ENCODE results near the gene NEIL1.
"Not testable (repeated sequence)": the region's sequence is repeated elsewhere in the genome, so short reads cannot be mapped to it uniquely, and the experiment has no call there.

Gene NEIL1

GRCh38 chr15:75347222-75348033, 589 bp downstream of the NEIL1 start:
- H3K4me3 ChIP-seq (ENCODE audit: low read depth, low read length), result no peak overlapping the region
- DNase-seq (ENCODE audit: low read depth), result no peak
- TF ChIP-seq CTCF (IDR thresholded peaks at IDR 0.05; ENCODE audit: low read depth, low read length) (no peak), POLR2A (IDR thresholded peaks at IDR 0.05; ENCODE audit: extremely low read depth, insufficient read length) (no peak), MYC (IDR thresholded peaks at IDR 0.05; ENCODE audit: low read depth, low read length) (no peak)
- TF ChIP-seq, protein P1, sequence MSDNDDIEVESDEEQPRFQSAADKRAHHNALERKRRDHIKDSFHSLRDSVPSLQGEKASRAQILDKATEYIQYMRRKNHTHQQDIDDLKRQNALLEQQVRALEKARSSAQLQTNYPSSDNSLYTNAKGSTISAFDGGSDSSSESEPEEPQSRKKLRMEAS (IDR thresholded peaks at IDR 0.05; ENCODE audit: low read depth, low read length), result no peak

- no peak overlapping the region for H3K4me3 ChIP-seq (ENCODE audit: low read depth, low read length)
- DNase-seq (ENCODE audit: low read depth), result no peak
- TF ChIP-seq, protein P1 (IDR thresholded peaks at IDR 0.05; ENCODE audit: low read depth, low read length), result no peak
- TF ChIP-seq CTCF (IDR thresholded peaks at IDR 0.05; ENCODE audit: low read depth, low read length), result no peak
- no peak for TF ChIP-seq MYC (IDR thresholded peaks at IDR 0.05; ENCODE audit: low read depth, low read length)
- no peak for TF ChIP-seq POLR2A (IDR thresholded peaks at IDR 0.05; ENCODE audit: extremely low read depth, insufficient read length)
Measured at GRCh38 chr15:75348034-75348561, 1.3 kb downstream of the NEIL1 start.

DNA sequence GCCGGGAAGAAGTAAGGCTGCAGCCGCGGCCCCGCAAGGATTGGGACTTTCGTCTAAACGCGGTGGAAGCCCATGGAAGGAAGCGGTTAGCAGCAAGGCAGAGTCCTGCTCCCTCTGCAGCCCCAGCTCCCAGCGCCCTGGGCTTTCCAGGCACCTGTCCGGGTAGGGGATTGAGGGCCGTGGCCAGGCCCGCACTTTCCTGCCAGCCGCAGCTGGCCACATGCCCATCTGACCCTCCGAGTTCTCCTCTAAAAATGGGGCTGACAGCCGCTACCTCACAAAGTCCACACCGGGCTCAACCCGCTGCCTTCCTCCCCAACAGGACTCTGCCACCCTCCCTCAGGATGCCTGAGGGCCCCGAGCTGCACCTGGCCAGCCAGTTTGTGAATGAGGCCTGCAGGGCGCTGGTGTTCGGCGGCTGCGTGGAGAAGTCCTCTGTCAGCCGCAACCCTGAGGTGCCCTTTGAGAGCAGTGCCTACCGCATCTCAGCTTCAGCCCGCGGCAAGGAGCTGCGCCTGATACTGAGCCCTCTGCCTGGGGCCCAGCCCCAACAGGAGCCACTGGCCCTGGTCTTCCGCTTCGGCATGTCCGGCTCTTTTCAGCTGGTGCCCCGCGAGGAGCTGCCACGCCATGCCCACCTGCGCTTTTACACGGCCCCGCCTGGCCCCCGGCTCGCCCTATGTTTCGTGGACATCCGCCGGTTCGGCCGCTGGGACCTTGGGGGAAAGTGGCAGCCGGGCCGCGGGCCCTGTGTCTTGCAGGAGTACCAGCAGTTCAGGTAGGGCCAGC, 1.9 kb downstream of the NEIL1 start:
- no peak for DNase-seq (ENCODE audit: low read depth)
- no peak overlapping the region for H3K4me3 ChIP-seq (ENCODE audit: low read depth, low read length)
- TF ChIP-seq CTCF (IDR thresholded peaks at IDR 0.05; ENCODE audit: low read depth, low read length) (no peak), MYC (IDR thresholded peaks at IDR 0.05; ENCODE audit: low read depth, low read length) (no peak)

DNA sequence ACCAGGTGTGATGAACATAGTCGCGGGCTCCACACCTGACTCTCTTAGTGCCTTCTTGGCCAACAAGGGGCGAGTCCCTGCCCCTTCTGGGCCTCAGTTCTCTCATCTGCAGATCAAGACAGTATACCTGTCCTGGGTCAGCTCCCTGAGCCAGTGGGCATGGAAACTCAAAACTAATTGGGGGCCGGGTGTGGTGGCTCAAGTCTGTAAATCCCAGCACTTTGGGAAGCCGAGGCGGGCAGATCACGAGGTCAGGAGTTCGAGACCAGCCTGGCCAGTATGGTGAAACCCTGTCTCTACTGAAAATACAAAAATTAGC, 2.5 kb downstream of the NEIL1 start:
- not testable (repeated sequence) for DNase-seq (ENCODE audit: low read depth); H3K4me3 ChIP-seq (ENCODE audit: low read depth, low read length)

GRCh38 chr15:75349851-75350588, 3.2 kb downstream of the NEIL1 start:
- peak; percentile 92 for DNase-seq (ENCODE audit: low read depth)
- TF ChIP-seq MYC (IDR thresholded peaks at IDR 0.05; ENCODE audit: low read depth, low read length), result no peak
- TF ChIP-seq CTCF (IDR thresholded peaks at IDR 0.05; ENCODE audit: low read depth, low read length), result no peak
- TF ChIP-seq, protein P1 (IDR thresholded peaks at IDR 0.05; ENCODE audit: low read depth, low read length), result no peak
- TF ChIP-seq POLR2A (IDR thresholded peaks at IDR 0.05; ENCODE audit: extremely low read depth, insufficient read length), result peak; percentile 11
- H3K4me3 ChIP-seq (ENCODE audit: low read depth, low read length), result no peak overlapping the region

All from NB4 (cell line).